HUES64 (cell line): ENCODE data around the gene FBXO3.

ENCODE experiments used
- H3K27ac ChIP-seq: 2 replicates; pipeline ENCODE4 v1.7.0; 2013; ENCODE audit warnings: low read depth, low read length, inconsistent platforms
- H3K27me3 ChIP-seq: 2 replicates; pipeline ENCODE4 v1.6.1; 2013; ENCODE audit warnings: mild to moderate bottlenecking, low read length; ENCODE audit not compliant: insufficient read depth
- H3K36me3 ChIP-seq: 2 replicates; pipeline ENCODE4 v1.6.1; 2013; ENCODE audit warnings: mild to moderate bottlenecking, low read length; ENCODE audit not compliant: insufficient read depth
- H3K4me1 ChIP-seq: 2 replicates; pipeline ENCODE4 v1.6.1; 2013; ENCODE audit warnings: mild to moderate bottlenecking, low read length, moderate library complexity; ENCODE audit not compliant: insufficient read depth
- H3K4me3 ChIP-seq: 2 replicates; pipeline ENCODE4 v1.5.1; 2013; ENCODE audit warnings: mild to moderate bottlenecking, low read length, moderate library complexity
- H3K9ac ChIP-seq: 2 replicates; pipeline ENCODE4 v1.6.1; 2013; ENCODE audit warnings: mild to moderate bottlenecking, low read depth, low read length
- H3K9me3 ChIP-seq: 2 replicates; pipeline ENCODE4 v1.6.1; 2013; ENCODE audit warnings: low read depth, low read length; ENCODE audit not compliant: insufficient read depth
- WGBS: fragments of 150-250, 120-280 bp; methylation state at CpG from one replicate; pipeline ENCODE4 v1.1.7; 2013; ENCODE audit warnings: missing lambda C conversion rate; 5-methylcytosine and 5-hydroxymethylcytosine counted together

The FBXO3 gene

DNA sequence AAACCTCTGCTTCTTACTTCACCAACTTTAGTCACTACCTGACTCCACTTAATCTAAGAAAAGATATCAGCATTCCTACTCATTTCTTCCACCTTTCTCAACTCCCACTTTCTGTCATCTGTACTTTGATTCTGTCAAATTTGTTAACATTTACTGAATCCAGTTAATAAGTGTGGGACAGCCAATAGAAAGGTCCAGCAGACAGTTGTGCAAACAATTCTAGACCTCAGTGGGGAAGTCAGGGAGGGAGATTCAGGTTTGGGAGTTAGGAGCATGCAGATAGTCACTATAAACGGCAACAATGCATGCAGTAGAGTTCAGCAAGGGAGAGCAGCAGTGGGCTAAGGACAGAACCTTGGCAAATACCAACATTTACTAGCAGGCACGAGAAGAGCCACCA lies 4.1 kb downstream of the FBXO3 start:
- WGBS = 96% methylated on average over 2 of the region's 2 CpGs
- Histone ChIP-seq H3K4me3 (no peak overlapping the region), H3K4me1 (peaks cover 7% of the 10 kb centered on the region; the same call in 1 of the 2 replicates), H3K9me3 (no peaks in the 10 kb centered on the region), H3K27ac (no peak overlapping the region), H3K27me3 (peaks cover 22% of the 10 kb centered on the region), H3K9ac (no peak overlapping the region), H3K36me3 (peaks cover 21% of the 10 kb centered on the region)

DNA sequence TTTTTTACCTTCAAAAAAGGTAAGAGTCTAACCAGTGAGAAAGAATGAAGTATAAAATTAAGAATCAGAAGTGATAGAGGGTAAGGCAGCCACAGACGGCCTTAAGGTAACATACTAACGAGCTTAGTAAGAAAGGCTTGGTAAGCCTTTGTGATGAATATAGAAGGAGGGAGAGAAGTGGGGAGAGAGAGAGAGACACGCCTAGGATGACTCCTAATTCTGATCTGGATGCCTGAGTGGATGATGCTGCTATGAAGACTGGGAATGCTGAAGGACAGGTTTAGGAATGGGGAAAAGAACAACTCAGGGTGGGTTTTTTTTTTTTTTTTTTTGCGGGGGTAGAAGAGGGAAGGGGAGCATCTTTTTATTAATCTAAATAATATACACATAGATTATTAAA lies 4.8 kb downstream of the FBXO3 start:
- WGBS = 76% methylated on average over 3 of the region's 4 CpGs
- H3K36me3 ChIP-seq = peaks cover 22% of the 10 kb centered on the region

DNA sequence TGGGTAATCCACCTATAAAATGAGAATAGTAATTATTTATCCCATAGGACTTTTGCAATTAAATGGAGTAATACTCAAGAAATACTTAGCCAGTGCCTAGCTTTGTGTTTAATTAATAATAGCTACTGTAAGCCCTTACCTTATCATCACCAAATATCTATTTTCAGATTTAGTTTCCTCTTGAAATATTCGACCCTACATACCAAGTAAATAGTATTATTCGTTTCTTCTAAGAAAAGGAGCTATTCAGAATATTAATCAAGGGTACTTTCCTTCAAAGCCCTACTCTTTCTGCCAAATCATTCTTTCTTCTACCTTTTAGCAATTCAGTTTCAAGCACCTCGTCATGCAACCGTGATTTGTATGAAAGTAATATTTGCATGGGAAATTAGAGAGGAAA lies 6.7 kb downstream of the FBXO3 start:
- H3K9me3 ChIP-seq = no peaks in the 10 kb centered on the region
- H3K27ac ChIP-seq = no peak overlapping the region
- H3K4me1 ChIP-seq = no peaks in the 10 kb centered on the region
- no peak overlapping the region for H3K4me3 ChIP-seq
- 0 out of 2 replicates have a peak, but pooled peaks cover 4% of the 10 kb centered on the region for H3K27me3 ChIP-seq
- H3K36me3 ChIP-seq = peaks cover 30% of the 10 kb centered on the region
- 94% methylated on average over 4 of the region's 4 CpGs for WGBS
- no peak overlapping the region for H3K9ac ChIP-seq

More for the DNA sequence above, 4.8 kb downstream of the FBXO3 start:
- Histone ChIP-seq H3K9ac (no peak overlapping the region), H3K27ac (no peak overlapping the region), H3K4me1 (peaks cover 4% of the 10 kb centered on the region; the same call in 1 of the 2 replicates), H3K27me3 (peaks cover 15% of the 10 kb centered on the region), H3K4me3 (no peak overlapping the region), H3K9me3 (no peaks in the 10 kb centered on the region)

DNA sequence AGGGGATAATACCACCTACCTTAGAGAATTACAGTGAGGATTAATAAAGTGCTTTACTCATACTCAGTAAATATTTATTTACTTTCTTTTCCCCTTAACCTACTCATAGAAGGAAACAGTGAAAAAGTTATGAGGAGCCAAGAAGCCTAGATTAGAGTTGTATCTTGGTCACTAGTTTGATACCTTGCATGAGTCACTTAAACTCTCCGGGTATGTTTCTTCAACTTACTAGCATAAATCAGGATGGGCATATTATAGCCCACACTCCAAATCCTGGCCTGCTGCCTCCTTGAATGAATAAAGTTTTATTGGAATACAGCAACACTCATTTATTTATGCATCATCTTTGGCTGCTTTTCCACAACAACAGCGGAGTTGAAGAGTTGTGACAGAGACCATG lies 8.2 kb downstream of the FBXO3 start:
- Histone ChIP-seq H3K9ac (no peak overlapping the region), H3K4me3 (no peak overlapping the region), H3K27me3 (no peaks in the 10 kb centered on the region), H3K4me1 (no peaks in the 10 kb centered on the region), H3K36me3 (peaks cover 30% of the 10 kb centered on the region), H3K9me3 (no peaks in the 10 kb centered on the region), H3K27ac (no peak overlapping the region)
- whole genome bisulfite sequencing = 96% methylated on average over 2 of the region's 2 CpGs

GRCh38 chr11:33761471-33761870 lies 12.8 kb downstream of the FBXO3 start:
- Histone ChIP-seq H3K27ac (no peak overlapping the region), H3K4me1 (no peaks in the 10 kb centered on the region), H3K9ac (no peak overlapping the region), H3K9me3 (no peaks in the 10 kb centered on the region), H3K27me3 (no peaks in the 10 kb centered on the region), H3K4me3 (no peak overlapping the region), H3K36me3 (peaks cover 28% of the 10 kb centered on the region)
- 97% methylated on average over 2 of the region's 2 CpGs for WGBS

GRCh38 chr11:33753304-33753967 lies 20.9 kb downstream of the FBXO3 start:
- Histone ChIP-seq H3K9ac (no peak overlapping the region), H3K9me3 (no peaks in the 10 kb centered on the region), H3K27ac (no peak overlapping the region), H3K4me1 (no peaks in the 10 kb centered on the region), H3K27me3 (no peaks in the 10 kb centered on the region), H3K36me3 (peaks cover 33% of the 10 kb centered on the region; the same call in 1 of the 2 replicates), H3K4me3 (no peak overlapping the region)
- WGBS = 74% methylated on average over 4 of the region's 4 CpGs

GRCh38 chr11:33751878-33752277 lies 22.4 kb downstream of the FBXO3 start:
- Histone ChIP-seq H3K27me3 (no peaks in the 10 kb centered on the region), H3K4me1 (no peaks in the 10 kb centered on the region), H3K36me3 (peaks cover 24% of the 10 kb centered on the region; the same call in 1 of the 2 replicates), H3K9ac (no peak overlapping the region), H3K4me3 (no peak overlapping the region), H3K27ac (no peak overlapping the region), H3K9me3 (no peaks in the 10 kb centered on the region)
- WGBS = 94% methylated on average over 3 of the region's 3 CpGs

DNA sequence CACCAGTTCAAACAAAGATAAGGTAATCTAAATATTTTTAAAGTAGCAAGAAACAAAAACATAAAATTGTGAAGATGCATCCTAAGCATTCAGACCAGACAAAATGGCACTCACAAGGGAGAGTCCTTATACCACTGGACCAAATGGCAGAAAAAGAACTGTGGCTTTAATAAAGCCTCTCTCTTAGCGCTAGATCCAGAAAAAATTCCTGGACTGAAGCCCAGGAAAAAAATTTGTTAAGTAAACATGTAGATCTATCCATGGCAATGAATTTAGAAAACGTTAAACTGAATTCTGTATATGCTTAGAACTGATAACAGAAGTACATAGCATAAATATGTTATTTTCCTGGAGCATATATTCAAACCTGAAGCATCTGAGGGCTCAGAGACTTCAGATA lies 26.3 kb downstream of the FBXO3 start:
- H3K27me3 ChIP-seq = no peaks in the 10 kb centered on the region
- no peak overlapping the region for H3K4me3 ChIP-seq
- peaks cover 9% of the 10 kb centered on the region; the same call in 1 of the 2 replicates for H3K36me3 ChIP-seq
- H3K9me3 ChIP-seq = no peaks in the 10 kb centered on the region
- 89% methylated on average over 2 of the region's 2 CpGs for WGBS
- H3K4me1 ChIP-seq = no peaks in the 10 kb centered on the region
- H3K27ac ChIP-seq = no peak overlapping the region
- no peak overlapping the region for H3K9ac ChIP-seq

DNA sequence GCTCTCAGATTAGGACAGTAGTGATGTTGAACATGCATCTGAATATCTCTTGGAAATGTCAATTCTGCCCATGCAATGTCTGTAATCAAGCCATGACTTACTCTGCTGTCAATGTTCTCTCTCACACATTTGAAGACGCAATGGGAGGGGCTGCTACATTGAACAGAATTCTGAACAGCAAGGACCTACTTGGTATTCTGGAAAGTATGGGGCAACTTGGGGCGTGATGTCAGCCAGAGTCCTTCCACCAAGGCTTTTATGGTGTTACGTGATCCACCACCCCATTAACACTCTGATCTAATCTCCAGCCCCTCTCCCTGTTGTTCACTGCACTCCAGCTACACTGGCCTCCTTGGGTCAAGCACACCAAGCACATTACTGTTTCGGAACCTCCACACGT lies 31.0 kb downstream of the FBXO3 start:
- WGBS = 91% methylated on average over 5 of the region's 5 CpGs
- H3K4me3 ChIP-seq = no peak overlapping the region

DNA sequence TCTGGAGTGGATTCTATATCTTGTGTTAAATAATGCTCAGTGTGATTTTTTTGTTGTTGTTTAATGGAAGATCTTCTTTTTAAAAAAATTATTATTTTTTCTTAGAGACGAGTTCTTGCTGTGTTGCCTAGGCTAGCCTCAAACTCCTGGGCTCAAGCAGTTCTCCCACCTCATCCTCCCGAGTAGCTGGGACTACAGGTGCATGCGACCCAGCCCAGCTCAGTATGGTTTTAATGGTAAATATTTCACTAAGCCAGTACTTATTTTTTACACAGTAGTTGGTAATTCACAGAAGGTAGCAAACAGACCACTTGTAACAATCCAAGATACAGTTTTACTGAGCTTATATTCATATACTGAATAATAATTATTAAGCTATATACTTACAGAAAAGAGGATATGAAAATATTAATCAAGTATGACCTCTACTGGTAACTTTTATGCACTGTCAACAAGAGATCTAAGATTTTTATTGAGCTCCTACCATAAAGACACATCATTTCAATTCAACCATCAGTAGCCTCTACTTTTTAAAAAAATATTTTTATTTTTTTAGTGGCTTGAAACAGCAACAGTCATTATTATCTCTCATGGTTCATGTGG lies 32.0 kb downstream of the FBXO3 start:
- H3K4me3 ChIP-seq = no peak overlapping the region
- 90% methylated on average over 2 of the region's 3 CpGs for WGBS
- no peak overlapping the region for H3K27ac ChIP-seq
- H3K9me3 ChIP-seq = no peaks in the 10 kb centered on the region
- no peaks in the 10 kb centered on the region for H3K27me3 ChIP-seq
- H3K4me1 ChIP-seq = no peaks in the 10 kb centered on the region
- H3K9ac ChIP-seq = no peak overlapping the region
- H3K36me3 ChIP-seq = no peaks in the 10 kb centered on the region

More for the DNA sequence above, 31.0 kb downstream of the FBXO3 start:
- Histone ChIP-seq H3K9ac (no peak overlapping the region), H3K9me3 (no peaks in the 10 kb centered on the region), H3K27me3 (no peaks in the 10 kb centered on the region), H3K4me1 (no peaks in the 10 kb centered on the region), H3K36me3 (no peaks in the 10 kb centered on the region), H3K27ac (no peak overlapping the region)

- no peaks in the 10 kb centered on the region for H3K36me3 ChIP-seq
- no peak overlapping the region for H3K9ac ChIP-seq
- H3K4me3 ChIP-seq = no peak overlapping the region
- H3K9me3 ChIP-seq = no peaks in the 10 kb centered on the region
- H3K27ac ChIP-seq = no peak overlapping the region
- no peaks in the 10 kb centered on the region for H3K27me3 ChIP-seq
- peaks cover 4% of the 10 kb centered on the region for H3K4me1 ChIP-seq
- 90% methylated on average over 7 of the region's 7 CpGs for WGBS
Observed at GRCh38 chr11:33741806-33742205, 32.5 kb downstream of the FBXO3 start.
